CD4-positive, alpha-beta T cell (primary cell): ENCODE measurements around the gene DCAF4. TPM values are rescaled to one million over a fixed set of nuclear protein-coding genes. Genes with fewer than 3 reads are reported as not detected.

Experiments
- ATAC-seq: fragments of 200-7000 bp; cut with Tn5 transposase; one replicate; pipeline ENCODE4 v1.10.0; 2022; ENCODE audit warnings: mild to moderate bottlenecking; ENCODE audit not compliant: poor library complexity
- CTCF ChIA-PET: fragments of 350-600 bp; sonication (Branson Sonifier 250); formaldehyde crosslinking; loops from one replicate; lab custom pipeline; 2021; ENCODE audit warnings: antibody characterized with exemption, inconsistent platforms; lab: Charles Lee
- POLR2A ChIA-PET: fragments of 350-600 bp; sonication (Branson Sonifier 250); formaldehyde crosslinking; loops from one replicate; lab custom pipeline; 2021; ENCODE audit warnings: antibody characterized with exemption, inconsistent platforms; lab: Charles Lee
- DNase-seq, 14 experiments: peaks; one replicate each; pipeline ENCODE4 v3.0.0-alpha.2; 2013 to 2020; ENCODE audit warnings: mixed read lengths in 2 of 14
- H3K27ac ChIP-seq, 2 donors: one replicate each; pipeline versions ENCODE4 v1.5.1 to v1.7.0; 2013; ENCODE audit warnings: low read length in 2 of 2, low read depth in 1 of 2, mild to moderate bottlenecking in 1 of 2
- H3K27me3 ChIP-seq, 2 experiments: 1 replicate in 1 of 2; 2 replicates in 1 of 2; pipeline versions ENCODE4 v1.6.1 to v1.7.0; 2013; ENCODE audit warnings: low read length in 2 of 2, control low read depth in 1 of 2, mild to moderate bottlenecking in 1 of 2, moderate library complexity in 1 of 2; ENCODE audit not compliant: insufficient read depth in 2 of 2, control insufficient read depth in 1 of 2
- H3K36me3 ChIP-seq: one replicate; pipeline ENCODE4 v1.6.1; 2013; ENCODE audit warnings: low read length, control low read depth; ENCODE audit not compliant: insufficient read depth
- H3K4me1 ChIP-seq: one replicate; pipeline ENCODE4 v1.6.1; 2013; ENCODE audit warnings: low read length, control low read depth; ENCODE audit not compliant: insufficient read depth
- H3K4me3 ChIP-seq: one replicate; pipeline ENCODE4 v1.5.1; 2013; ENCODE audit warnings: mild to moderate bottlenecking, low read length, moderate library complexity
- H3K9me3 ChIP-seq, 2 experiments: 1 replicate in 1 of 2; 2 replicates in 1 of 2; pipeline versions ENCODE4 v1.6.1 to v1.7.0; 2013; ENCODE audit warnings: low read length in 2 of 2, mild to moderate bottlenecking in 2 of 2, control low read depth in 1 of 2, moderate library complexity in 1 of 2; ENCODE audit not compliant: control insufficient read depth in 1 of 2, insufficient read depth in 1 of 2
- H3K27ac Mint-ChIP-seq: one replicate; pipeline ENCODE4 v1.8.0; 2020; ENCODE audit warnings: mixed read lengths
- H3K27me3 Mint-ChIP-seq: one replicate; pipeline ENCODE4 v1.8.0; 2021; ENCODE audit warnings: mixed read lengths
- H3K36me3 Mint-ChIP-seq: one replicate; pipeline ENCODE4 v1.8.0; 2021; ENCODE audit warnings: low read depth, mixed read lengths
- H3K4me1 Mint-ChIP-seq: one replicate; pipeline ENCODE4 v1.8.0; 2021; ENCODE audit warnings: low read depth, mixed read lengths
- H3K4me3 Mint-ChIP-seq: one replicate; pipeline ENCODE4 v1.8.0; 2020; ENCODE audit warnings: mild to moderate bottlenecking, mixed read lengths
- H3K9me3 Mint-ChIP-seq: one replicate; pipeline ENCODE4 v1.8.0; 2020; ENCODE audit warnings: mixed read lengths
- intact Hi-C, 2 experiments: fragments of 100-400 bp; cut with DNase I in 1 of 2; cut with micrococcal nuclease in 1 of 2; formaldehyde crosslinking; loops; one replicate each; pipeline versions ENCODE4 v1.15.1 to v1.9.0; 2023 to 2025; cut with DNase I, micrococcal nuclease
- total RNA-seq, 174 experiments: library from RNA in 2 of 174; stranded (reverse) in 2 of 174; gene quantifications; one replicate each; pipeline ENCODE4 v1.2.3 and lab custom pipeline; 2021 to 2026
- TF ChIP-seq, protein P1 (sequence below): fragments of 200-600 bp; IDR thresholded peaks from one replicate; pipeline ENCODE4 v1.8.0; 2022; ENCODE audit warnings: antibody characterized with exemption, mild to moderate bottlenecking

DCAF4 gene
- total RNA-seq, 2 experiments from 2014 or later, result 20.8 to 22.8 TPM

DNA sequence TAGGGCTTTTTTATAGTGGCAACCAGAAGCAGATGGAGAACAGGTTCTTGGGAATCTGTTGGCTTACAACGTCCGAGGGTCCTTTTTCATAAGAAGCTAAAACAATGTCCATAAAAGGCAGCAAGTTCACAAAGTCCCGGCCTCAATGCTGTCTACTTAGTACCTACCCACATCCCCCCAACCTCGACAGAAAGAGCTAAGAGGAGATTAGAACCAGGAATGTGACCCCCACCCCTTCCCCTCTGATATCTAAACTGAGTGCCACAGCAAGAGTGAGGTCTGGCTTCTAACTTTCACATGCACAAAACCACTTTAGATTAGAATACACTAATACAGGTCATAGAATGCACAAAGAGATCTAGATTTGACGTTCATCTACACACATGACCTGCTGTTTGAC, 36.9 kb upstream of the DCAF4 start:
- ATAC-seq (no peak), DNase-seq (no peak)
- ChIA-PET POLR2A (no interaction called here), CTCF (no interaction called here)
- Mint-ChIP-seq H3K4me1 (peaks cover 21% of the 10 kb centered on the region), H3K27me3 (peaks cover 38% of the 10 kb centered on the region), H3K9me3 (no peaks in the 10 kb centered on the region), H3K36me3 (peaks cover 6% of the 10 kb centered on the region), H3K27ac (no peak overlapping the region), H3K4me3 (no peak overlapping the region)
- peaks cover 20 to 26% of the 10 kb centered on the region in 2 experiments for H3K27me3 ChIP-seq
- TF ChIP-seq, protein P1, sequence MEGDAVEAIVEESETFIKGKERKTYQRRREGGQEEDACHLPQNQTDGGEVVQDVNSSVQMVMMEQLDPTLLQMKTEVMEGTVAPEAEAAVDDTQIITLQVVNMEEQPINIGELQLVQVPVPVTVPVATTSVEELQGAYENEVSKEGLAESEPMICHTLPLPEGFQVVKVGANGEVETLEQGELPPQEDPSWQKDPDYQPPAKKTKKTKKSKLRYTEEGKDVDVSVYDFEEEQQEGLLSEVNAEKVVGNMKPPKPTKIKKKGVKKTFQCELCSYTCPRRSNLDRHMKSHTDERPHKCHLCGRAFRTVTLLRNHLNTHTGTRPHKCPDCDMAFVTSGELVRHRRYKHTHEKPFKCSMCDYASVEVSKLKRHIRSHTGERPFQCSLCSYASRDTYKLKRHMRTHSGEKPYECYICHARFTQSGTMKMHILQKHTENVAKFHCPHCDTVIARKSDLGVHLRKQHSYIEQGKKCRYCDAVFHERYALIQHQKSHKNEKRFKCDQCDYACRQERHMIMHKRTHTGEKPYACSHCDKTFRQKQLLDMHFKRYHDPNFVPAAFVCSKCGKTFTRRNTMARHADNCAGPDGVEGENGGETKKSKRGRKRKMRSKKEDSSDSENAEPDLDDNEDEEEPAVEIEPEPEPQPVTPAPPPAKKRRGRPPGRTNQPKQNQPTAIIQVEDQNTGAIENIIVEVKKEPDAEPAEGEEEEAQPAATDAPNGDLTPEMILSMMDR, result no peak
- H3K4me1 ChIP-seq, result peaks cover 21% of the 10 kb centered on the region
- H3K36me3 ChIP-seq, result no peaks in the 10 kb centered on the region
- no peak overlapping the region for H3K27ac ChIP-seq
- H3K4me3 ChIP-seq, result no peak overlapping the region
- H3K9me3 ChIP-seq, result no peaks in the 10 kb centered on the region
- intact Hi-C loops, result no loop called here

DNA sequence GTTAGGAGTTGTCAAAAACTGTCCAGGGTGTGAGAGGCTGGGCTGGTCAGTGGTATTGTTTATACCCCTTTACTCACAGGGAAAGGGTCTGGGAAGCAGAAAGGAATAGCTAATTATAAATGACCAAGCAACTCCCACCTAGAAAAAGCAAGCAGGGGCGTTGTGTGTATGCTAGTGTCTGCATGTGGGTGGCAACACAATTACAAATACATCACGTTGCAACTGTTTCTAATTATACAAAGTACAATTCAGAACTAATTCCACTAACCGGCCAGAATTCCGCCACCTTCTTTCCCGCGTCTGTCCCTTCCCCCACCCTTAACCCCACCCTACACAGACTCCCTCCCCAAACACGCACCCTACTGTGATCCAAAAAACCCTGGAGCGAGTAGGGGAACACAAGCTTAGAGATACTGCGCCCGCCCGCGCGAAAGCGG, 34.6 kb upstream of the DCAF4 start:
- ChIA-PET POLR2A (interaction anchor here (1.2 kb wide), 1 partner anchor 35 kb away, joined by 3 read pairs; the partner anchor contains the start of gene DCAF4), CTCF (interaction anchor here (0.5 to 1.1 kb wide), 3 partner anchors 13 to 382 kb away, joined by 3 to 4 read pairs (median 3); no protein-coding TSS in a partner anchor)
- intact Hi-C loops, result no loop called here
- no peak overlapping the region for H3K27ac ChIP-seq
- no peaks in the 10 kb centered on the region for H3K9me3 Mint-ChIP-seq
- ATAC-seq, result no peak
- H3K27ac Mint-ChIP-seq, result no peak overlapping the region
- H3K4me3 ChIP-seq, result peak overlapping the region; percentile 76
- peak overlapping the region; percentile 92 for H3K4me3 Mint-ChIP-seq
- H3K27me3 Mint-ChIP-seq, result peaks cover 52% of the 10 kb centered on the region
- H3K9me3 ChIP-seq, result no peaks in the 10 kb centered on the region
- peaks cover 6% of the 10 kb centered on the region for H3K36me3 Mint-ChIP-seq
- H3K36me3 ChIP-seq, result no peaks in the 10 kb centered on the region
- H3K4me1 Mint-ChIP-seq, result peaks cover 29% of the 10 kb centered on the region
- peak in 1 of 14 experiments; percentile 5 for DNase-seq
- H3K4me1 ChIP-seq, result peaks cover 29% of the 10 kb centered on the region
- H3K27me3 ChIP-seq, result peaks cover 34 to 36% of the 10 kb centered on the region in 2 experiments
- TF ChIP-seq, protein P1, result no peak

DNA sequence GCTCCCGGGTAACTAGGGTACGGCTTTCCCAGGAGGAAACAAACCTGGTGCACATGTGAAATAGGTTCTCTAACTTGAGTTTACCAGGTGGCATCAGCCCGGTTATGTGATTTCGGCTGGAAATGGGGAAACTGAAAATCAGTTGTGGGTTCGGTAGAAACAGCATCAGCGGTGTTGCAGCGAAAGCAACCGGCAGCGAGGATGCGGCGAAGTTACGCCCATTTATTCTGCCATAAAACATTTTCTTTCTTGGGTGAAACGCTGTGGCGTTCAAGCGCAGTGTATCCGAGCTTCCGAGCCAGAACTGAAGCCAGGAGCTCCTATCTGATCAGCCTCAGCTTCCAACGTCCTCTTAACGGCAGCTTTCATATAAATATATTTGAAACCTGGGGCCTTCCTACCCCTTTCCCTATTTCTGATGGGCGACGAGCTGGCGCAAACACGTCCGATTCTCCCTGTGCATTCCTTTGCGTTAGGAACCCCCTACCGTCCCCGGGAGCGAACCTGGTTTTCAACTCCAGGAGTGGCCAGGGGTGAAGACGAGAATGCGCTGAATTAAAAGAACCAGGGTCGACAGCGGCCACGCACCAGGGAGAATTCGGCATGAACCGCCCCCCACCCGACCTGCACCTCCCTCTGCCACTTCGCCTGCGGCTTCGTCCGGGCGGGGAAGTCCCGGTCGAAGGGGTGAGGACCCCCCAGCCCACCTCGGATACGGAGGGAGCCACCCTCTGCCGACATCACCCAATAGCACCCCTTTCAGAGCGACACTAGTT, 34.0 kb upstream of the DCAF4 start:
- Histone ChIP-seq H3K36me3 (no peaks in the 10 kb centered on the region), H3K27me3 (peaks cover 34 to 36% of the 10 kb centered on the region in 2 experiments), H3K9me3 (no peaks in the 10 kb centered on the region), H3K4me3 (peak overlapping the region; percentile 76), H3K27ac (no peak overlapping the region), H3K4me1 (peaks cover 29% of the 10 kb centered on the region)
- Mint-ChIP-seq H3K4me1 (peaks cover 29% of the 10 kb centered on the region), H3K27ac (peak overlapping the region; percentile 5), H3K27me3 (peaks cover 56% of the 10 kb centered on the region), H3K4me3 (peak overlapping the region; percentile 92), H3K9me3 (no peaks in the 10 kb centered on the region), H3K36me3 (peaks cover 6% of the 10 kb centered on the region)
- POLR2A ChIA-PET, result interaction anchor here (1.2 kb wide), 1 partner anchor 34 kb away, joined by 3 read pairs; the partner anchor contains the start of gene DCAF4
- intact Hi-C loops, result no loop called here
- peak in 9 of 14 experiments; percentile 5 to 57 (median 35) for DNase-seq
- no peak for ATAC-seq
- CTCF ChIA-PET, result interaction anchor here (0.5 to 0.7 kb wide), 2 partner anchors 13 to 383 kb away, joined by 3 to 4 read pairs; no protein-coding TSS in a partner anchor
- TF ChIP-seq, protein P1, result no peak
